CD14-positive monocyte (primary cell): ENCODE data around the gene IL6. TPM values are rescaled to one million over a fixed set of nuclear protein-coding genes. Genes with fewer than 3 reads are reported as not detected.

Source experiments
- DNase-seq, 3 donors: peaks; one replicate each; pipeline ENCODE4 v3.0.0-alpha.2; 2011 to 2022
- H2AFZ ChIP-seq: 2 replicates; pipeline ENCODE4 v1.6.0; 2012; ENCODE audit warnings: mild to moderate bottlenecking, low read depth, low read length, inconsistent platforms; ENCODE audit not compliant: insufficient read depth, poor library complexity, severe bottlenecking
- H3K27ac ChIP-seq, 2 donors: 1 replicate in 1 of 2; 2 replicates in 1 of 2; pipeline ENCODE4 v1.5.1; 2012 to 2013; ENCODE audit warnings: low read length in 2 of 2, control low read depth in 1 of 2, inconsistent platforms in 1 of 2, low read depth in 1 of 2, mild to moderate bottlenecking in 1 of 2
- H3K27me3 ChIP-seq, 2 donors: one replicate each; pipeline versions ENCODE4 v1.6.0 to v1.6.1; 2011 to 2013; ENCODE audit warnings: low read length in 2 of 2; ENCODE audit not compliant: control insufficient read depth in 2 of 2, insufficient read depth in 2 of 2
- H3K36me3 ChIP-seq, 2 donors: replicated peaks in 1 of 2; 1 replicate in 1 of 2; 2 replicates in 1 of 2; pipeline versions ENCODE4 v1.5.1 to v1.6.1; 2012 to 2013; ENCODE audit warnings: low read length in 2 of 2, control low read depth in 1 of 2, inconsistent platforms in 1 of 2, mild to moderate bottlenecking in 1 of 2; ENCODE audit not compliant: insufficient read depth in 2 of 2, control insufficient read depth in 1 of 2
- H3K4me1 ChIP-seq, 2 donors: 1 replicate in 1 of 2; 2 replicates in 1 of 2; pipeline versions ENCODE4 v1.5.1 to v1.6.1; 2012 to 2013; ENCODE audit warnings: low read length in 2 of 2, control low read depth in 1 of 2, inconsistent platforms in 1 of 2, mild to moderate bottlenecking in 1 of 2, moderate library complexity in 1 of 2; ENCODE audit not compliant: insufficient read depth in 2 of 2, control insufficient read depth in 1 of 2
- H3K4me2 ChIP-seq: replicated peaks from 2 replicates; pipeline ENCODE3; 2012; ENCODE audit warnings: low read length, moderate library complexity, mild to moderate bottlenecking; ENCODE audit not compliant: poor library complexity, severe bottlenecking; ENCODE audit errors: extremely low read depth
- H3K4me3 ChIP-seq, 3 experiments: fragments of 200-600 bp in 1 of 3; sonication (generic) in 1 of 3; replicated peaks in 1 of 3; 1 replicate in 2 of 3; 2 replicates in 1 of 3; pipeline ENCODE4 v1.5.1; 2011 to 2013; ENCODE audit warnings: low read length in 3 of 3, mild to moderate bottlenecking in 3 of 3, control low read depth in 2 of 3, low read depth in 2 of 3, inconsistent platforms in 1 of 3, moderate library complexity in 1 of 3
- H3K79me2 ChIP-seq: 2 replicates; pipeline ENCODE4 v1.6.0; 2012; ENCODE audit warnings: mild to moderate bottlenecking, control low read depth, inconsistent platforms, low read length, moderate library complexity; ENCODE audit not compliant: insufficient read depth
- H3K9ac ChIP-seq: 2 replicates; pipeline ENCODE4 v1.6.0; 2017; ENCODE audit warnings: low read length, mild to moderate bottlenecking; ENCODE audit not compliant: insufficient read depth, poor library complexity, severe bottlenecking
- H3K9me3 ChIP-seq, 2 donors: replicated peaks in 1 of 2; 1 replicate in 1 of 2; 2 replicates in 1 of 2; pipeline versions ENCODE4 v1.5.1 to v1.6.1; 2012 to 2013; ENCODE audit warnings: low read length in 2 of 2, control low read depth in 1 of 2; ENCODE audit not compliant: control insufficient read depth in 1 of 2, insufficient read depth in 1 of 2
- H4K20me1 ChIP-seq: 2 replicates; pipeline ENCODE4 v1.6.0; 2012; ENCODE audit warnings: mild to moderate bottlenecking, low read length, control low read depth, moderate library complexity; ENCODE audit not compliant: insufficient read depth
- H3K27ac Mint-ChIP-seq, 7 donors: one replicate each; pipeline ENCODE4 v1.8.0; 2020; ENCODE audit warnings: mild to moderate bottlenecking in 7 of 7, mixed read lengths in 7 of 7, moderate library complexity in 6 of 7, inconsistent platforms in 2 of 7
- H3K27me3 Mint-ChIP-seq, 3 donors: one replicate each; pipeline ENCODE4 v1.8.0; 2021 to 2022; ENCODE audit warnings: low read depth in 3 of 3, mild to moderate bottlenecking in 3 of 3, mixed read lengths in 3 of 3, moderate library complexity in 3 of 3, inconsistent platforms in 1 of 3
- H3K36me3 Mint-ChIP-seq, 2 donors: one replicate each; pipeline ENCODE4 v1.8.0; 2020; ENCODE audit warnings: mixed read lengths in 2 of 2, inconsistent platforms in 1 of 2, mild to moderate bottlenecking in 1 of 2
- H3K4me1 Mint-ChIP-seq: one replicate; pipeline ENCODE4 v1.8.0; 2020; ENCODE audit warnings: mild to moderate bottlenecking, mixed read lengths
- H3K4me3 Mint-ChIP-seq, 2 donors: one replicate each; pipeline ENCODE4 v1.8.0; 2020; ENCODE audit warnings: mild to moderate bottlenecking in 2 of 2, mixed read lengths in 2 of 2, moderate library complexity in 1 of 2
- H3K9me3 Mint-ChIP-seq, 7 donors: one replicate each; pipeline ENCODE4 v1.8.0; 2020 to 2022; ENCODE audit warnings: mixed read lengths in 7 of 7, mild to moderate bottlenecking in 6 of 7, moderate library complexity in 6 of 7, inconsistent platforms in 2 of 7
- WGBS: methylation state at CpG from one replicate; pipeline ENCODE4 v1.1.5; 2013; ENCODE audit warnings: missing lambda C conversion rate; ENCODE audit not compliant: insufficient coverage; 5-methylcytosine and 5-hydroxymethylcytosine counted together
- intact Hi-C, 2 donors: fragments of 100-400 bp; cut with micrococcal nuclease; formaldehyde crosslinking; loops; one replicate each; pipeline versions ENCODE4 v1.15.0 to v1.15.1; 2023
- polyA plus RNA-seq, 3 donors: library from polyadenylated mRNA; depleted of rRNA in 1 of 3; unstranded in 2 of 3; stranded (reverse) in 1 of 3; fragments of 300-500 nt in 2 of 3; fragments of >200 nt in 1 of 3; fragmentation: Illumina TruSeq in 2 of 3; gene quantifications; 1 replicate in 2 of 3; 2 replicates in 1 of 3; pipeline ENCODE4 v1.2.3, GENCODE V29; 2012 to 2021
- TF ChIP-seq, protein P1 (sequence below): fragments of 200-600 bp; IDR thresholded peaks from one replicate; pipeline ENCODE4 v1.8.0; 2022; ENCODE audit warnings: antibody characterized with exemption, mild to moderate bottlenecking

Gene IL6
- polyA plus RNA-seq, 3 donors, result 0.28 to 3.5 (median 1.6) TPM

DNA sequence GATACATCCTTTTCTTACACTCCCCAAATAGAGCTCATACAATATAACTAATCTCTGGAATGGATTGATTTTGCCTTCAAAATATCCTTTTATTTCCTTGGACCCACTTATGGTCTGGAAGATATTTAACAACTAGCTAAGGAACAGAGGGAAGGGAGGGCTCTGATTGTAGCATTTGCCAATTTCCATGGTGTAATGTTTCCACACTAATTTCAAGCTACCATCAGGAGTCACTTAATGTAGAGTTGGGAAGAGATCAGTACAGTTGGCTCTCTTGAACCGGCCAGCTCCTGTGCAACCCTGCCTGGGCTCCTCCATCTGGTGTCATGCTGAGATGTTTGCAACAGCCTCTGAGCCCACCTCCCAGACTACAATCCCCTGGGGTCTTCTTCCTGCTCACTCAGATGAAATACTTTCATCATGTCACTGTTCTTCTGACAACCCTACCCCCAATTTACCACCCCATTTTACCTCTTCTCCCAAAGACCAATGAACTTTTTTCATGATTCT, 8.0 kb upstream of the IL6 start:
- 0% methylated on average over 1 of the region's 1 CpG for WGBS

DNA sequence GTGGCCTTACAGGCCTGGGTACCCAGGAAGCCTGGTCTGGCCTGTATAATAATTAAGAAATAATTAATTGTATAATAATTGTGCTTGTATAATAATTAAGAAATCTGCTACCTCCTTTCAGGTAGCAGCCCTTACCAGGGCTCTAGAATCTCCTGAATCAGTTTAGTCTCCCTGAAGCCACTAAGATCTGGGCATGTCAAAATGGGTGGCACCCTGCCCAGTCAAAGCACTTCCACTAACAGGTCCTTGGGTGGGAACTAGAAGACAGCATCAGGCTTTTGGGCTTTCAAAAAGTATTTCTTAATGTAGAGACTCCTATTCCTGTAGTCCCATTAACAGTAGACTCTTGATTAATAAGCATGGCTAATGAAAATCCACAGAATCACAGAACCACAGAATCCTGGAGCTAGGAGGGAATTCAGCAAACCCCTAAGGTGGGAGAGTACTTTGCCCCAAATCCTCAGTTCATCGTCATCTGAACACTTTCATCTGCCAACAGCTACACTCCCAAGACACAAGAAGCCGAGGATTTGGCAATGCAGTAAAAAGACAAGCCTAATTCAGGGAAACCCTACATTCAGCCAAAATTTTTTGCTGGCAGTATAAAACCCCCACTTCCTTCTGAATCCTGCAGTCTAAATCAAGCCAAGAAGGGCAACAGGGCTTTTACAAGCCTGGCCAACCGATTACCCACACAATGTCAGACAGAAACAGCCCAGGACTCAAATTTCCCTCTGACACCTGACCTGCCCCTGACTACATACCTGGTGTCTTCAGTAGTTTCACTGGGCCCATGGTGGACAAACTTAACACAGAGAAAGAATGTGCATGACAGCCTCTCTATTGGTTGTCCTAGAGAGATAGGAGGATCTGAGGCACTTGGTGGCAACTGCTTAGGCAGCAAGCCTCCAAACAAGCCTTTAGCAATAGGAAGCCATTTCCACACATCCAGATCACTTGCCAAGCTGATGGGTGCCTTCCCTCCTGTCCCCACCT, 5.9 kb upstream of the IL6 start:
- Histone ChIP-seq H4K20me1 (no peaks in the 10 kb centered on the region), H3K79me2 (no peaks in the 10 kb centered on the region), H3K4me1 (peaks cover 43 to 52% of the 10 kb centered on the region in 2 donors), H2AFZ (no peak overlapping the region), H3K27me3 (no peaks in the 10 kb centered on the region), H3K36me3 (no peaks in the 10 kb centered on the region), H3K9me3 (no peaks in the 10 kb centered on the region), H3K4me3 (no peak overlapping the region), H3K9ac (no peak overlapping the region), H3K4me2 (no peak overlapping the region), H3K27ac (no peak overlapping the region)
- TF ChIP-seq, protein P1, sequence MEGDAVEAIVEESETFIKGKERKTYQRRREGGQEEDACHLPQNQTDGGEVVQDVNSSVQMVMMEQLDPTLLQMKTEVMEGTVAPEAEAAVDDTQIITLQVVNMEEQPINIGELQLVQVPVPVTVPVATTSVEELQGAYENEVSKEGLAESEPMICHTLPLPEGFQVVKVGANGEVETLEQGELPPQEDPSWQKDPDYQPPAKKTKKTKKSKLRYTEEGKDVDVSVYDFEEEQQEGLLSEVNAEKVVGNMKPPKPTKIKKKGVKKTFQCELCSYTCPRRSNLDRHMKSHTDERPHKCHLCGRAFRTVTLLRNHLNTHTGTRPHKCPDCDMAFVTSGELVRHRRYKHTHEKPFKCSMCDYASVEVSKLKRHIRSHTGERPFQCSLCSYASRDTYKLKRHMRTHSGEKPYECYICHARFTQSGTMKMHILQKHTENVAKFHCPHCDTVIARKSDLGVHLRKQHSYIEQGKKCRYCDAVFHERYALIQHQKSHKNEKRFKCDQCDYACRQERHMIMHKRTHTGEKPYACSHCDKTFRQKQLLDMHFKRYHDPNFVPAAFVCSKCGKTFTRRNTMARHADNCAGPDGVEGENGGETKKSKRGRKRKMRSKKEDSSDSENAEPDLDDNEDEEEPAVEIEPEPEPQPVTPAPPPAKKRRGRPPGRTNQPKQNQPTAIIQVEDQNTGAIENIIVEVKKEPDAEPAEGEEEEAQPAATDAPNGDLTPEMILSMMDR, result no peak
- 92% methylated on average over 3 of the region's 3 CpGs for WGBS
- peaks cover 0 to 3% (median 0%) of the 10 kb centered on the region in 7 donors for H3K9me3 Mint-ChIP-seq
- DNase-seq, result no peak
- peak overlapping the region in 4 of 7 donors; percentile 23 to 61 (median 28) for H3K27ac Mint-ChIP-seq
- H3K27me3 Mint-ChIP-seq, result peaks cover 3 to 8% (median 3%) of the 10 kb centered on the region in 3 donors
- peaks cover 51% of the 10 kb centered on the region for H3K4me1 Mint-ChIP-seq
- peaks cover 1 to 3% of the 10 kb centered on the region in 2 donors for H3K36me3 Mint-ChIP-seq
- intact Hi-C loops, result loop anchor here (10.0 kb wide), 1 partner anchor 56 kb away; no protein-coding TSS in a partner anchor
- no peak overlapping the region for H3K4me3 Mint-ChIP-seq

More for the DNA sequence above, 8.0 kb upstream of the IL6 start:
- intact Hi-C loops, result no loop called here
- no peaks in the 10 kb centered on the region for H3K9me3 ChIP-seq
- Mint-ChIP-seq H3K4me1 (peaks cover 32% of the 10 kb centered on the region), H3K27me3 (peaks cover 3 to 8% (median 5%) of the 10 kb centered on the region in 3 donors), H3K36me3 (peaks cover 1 to 3% of the 10 kb centered on the region in 2 donors), H3K4me3 (no peak overlapping the region), H3K27ac (no peak overlapping the region), H3K9me3 (peaks cover 0 to 3% (median 0%) of the 10 kb centered on the region in 7 donors)
- no peak for DNase-seq
- H2AFZ ChIP-seq, result no peak overlapping the region
- H3K4me3 ChIP-seq, result no peak overlapping the region
- H3K79me2 ChIP-seq, result no peaks in the 10 kb centered on the region
- TF ChIP-seq, protein P1, result no peak
- no peak overlapping the region for H3K27ac ChIP-seq
- no peaks in the 10 kb centered on the region for H3K36me3 ChIP-seq
- H4K20me1 ChIP-seq, result no peaks in the 10 kb centered on the region
- peaks cover 29 to 31% of the 10 kb centered on the region in 2 donors for H3K4me1 ChIP-seq
- no peak overlapping the region for H3K4me2 ChIP-seq
- H3K9ac ChIP-seq, result no peak overlapping the region
- no peaks in the 10 kb centered on the region for H3K27me3 ChIP-seq
